Activated naive CD8-positive, alpha-beta T cell (primary cell): Measurements from ENCODE around the gene CD160.
"Not testable (repeated sequence)": the region's sequence is repeated elsewhere in the genome, so short reads cannot be mapped to it uniquely, and the experiment has no call there.

ENCODE experiments used
- H3K27ac Mint-ChIP-seq: one replicate; pipeline ENCODE4 v1.8.0; 2021; ENCODE audit warnings: mixed read lengths
- H3K27me3 Mint-ChIP-seq: one replicate; pipeline ENCODE4 v1.8.0; 2021; ENCODE audit warnings: mixed read lengths
- H3K36me3 Mint-ChIP-seq: one replicate; pipeline ENCODE4 v1.8.0; 2021; ENCODE audit warnings: mixed read lengths
- H3K4me1 Mint-ChIP-seq: one replicate; pipeline ENCODE4 v1.8.0; 2021; ENCODE audit warnings: low read depth, mixed read lengths
- H3K4me3 Mint-ChIP-seq: one replicate; pipeline ENCODE4 v1.8.0; 2021; ENCODE audit warnings: mild to moderate bottlenecking, mixed read lengths
- H3K9me3 Mint-ChIP-seq: one replicate; pipeline ENCODE4 v1.8.0; 2021; ENCODE audit warnings: low read depth, mixed read lengths

CD160 gene

DNA sequence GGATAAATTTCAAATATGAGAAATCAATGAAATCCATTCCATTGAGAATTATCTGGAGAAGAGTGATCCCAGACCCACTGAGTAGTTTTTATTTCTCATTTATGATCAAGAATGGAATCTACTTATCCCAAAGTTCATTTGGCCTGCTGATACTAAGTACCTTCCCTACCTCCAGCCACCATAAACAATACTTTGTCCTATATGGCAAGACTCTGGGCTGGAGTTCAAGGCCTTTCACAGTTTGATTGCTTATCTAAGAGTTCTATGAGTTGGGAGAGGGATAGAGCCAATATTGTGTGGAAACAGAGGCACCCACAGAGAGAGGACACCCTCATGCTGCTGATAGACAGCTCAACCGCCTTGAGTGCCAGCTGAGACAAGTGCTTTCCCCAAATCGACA is 17.2 kb upstream of the CD160 start:
- no peak overlapping the region for H3K4me3 Mint-ChIP-seq
- no peaks in the 10 kb centered on the region for H3K36me3 Mint-ChIP-seq
- no peaks in the 10 kb centered on the region for H3K9me3 Mint-ChIP-seq
- H3K4me1 Mint-ChIP-seq = no peaks in the 10 kb centered on the region
- H3K27ac Mint-ChIP-seq = no peak overlapping the region
- H3K27me3 Mint-ChIP-seq = no peaks in the 10 kb centered on the region

DNA sequence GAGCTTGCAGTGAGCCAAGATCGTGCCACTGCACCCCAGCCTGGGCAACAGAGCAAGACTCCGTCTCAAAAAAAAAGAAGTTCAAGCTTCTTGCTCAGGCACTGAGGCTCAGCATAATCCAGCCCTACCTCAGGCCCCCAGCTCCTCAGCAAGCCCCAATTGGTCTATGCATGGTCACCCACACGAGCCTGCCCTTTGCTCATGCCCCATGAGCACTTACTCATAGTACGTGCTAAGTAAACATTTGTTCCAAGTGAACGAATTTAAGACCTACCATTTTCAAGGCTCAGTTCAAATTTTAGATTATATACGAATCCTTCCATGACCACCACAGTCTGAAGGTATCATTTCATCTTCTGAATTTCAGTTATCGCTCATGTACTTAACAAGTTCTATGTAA is 16.5 kb upstream of the CD160 start:
- Mint-ChIP-seq H3K9me3 (no peaks in the 10 kb centered on the region), H3K27me3 (no peaks in the 10 kb centered on the region), H3K4me1 (no peaks in the 10 kb centered on the region), H3K4me3 (no peak overlapping the region), H3K27ac (no peak overlapping the region), H3K36me3 (no peaks in the 10 kb centered on the region)

DNA sequence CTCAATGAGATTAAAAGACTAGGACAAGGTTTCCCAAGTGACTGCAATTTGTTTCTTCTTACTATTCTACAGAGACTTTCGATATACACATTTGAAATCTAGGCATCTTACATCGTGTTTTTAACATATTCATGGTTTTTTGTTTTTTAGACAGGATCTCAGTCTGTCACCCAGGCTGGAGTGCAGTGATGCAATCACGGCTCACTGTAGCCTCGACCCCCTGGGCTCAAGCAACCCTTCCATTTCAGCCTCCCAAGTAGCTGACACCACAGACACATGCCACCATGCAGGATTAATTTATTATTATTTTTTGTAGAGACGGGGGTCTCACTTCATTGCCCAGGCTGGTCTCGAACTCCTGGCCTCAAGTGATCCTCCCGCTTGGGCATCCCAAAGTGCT is 13.7 kb upstream of the CD160 start:
- H3K9me3 Mint-ChIP-seq = no peaks in the 10 kb centered on the region
- H3K27me3 Mint-ChIP-seq = no peaks in the 10 kb centered on the region
- H3K27ac Mint-ChIP-seq = no peak overlapping the region
- no peaks in the 10 kb centered on the region for H3K4me1 Mint-ChIP-seq
- no peak overlapping the region for H3K4me3 Mint-ChIP-seq
- no peaks in the 10 kb centered on the region for H3K36me3 Mint-ChIP-seq

DNA sequence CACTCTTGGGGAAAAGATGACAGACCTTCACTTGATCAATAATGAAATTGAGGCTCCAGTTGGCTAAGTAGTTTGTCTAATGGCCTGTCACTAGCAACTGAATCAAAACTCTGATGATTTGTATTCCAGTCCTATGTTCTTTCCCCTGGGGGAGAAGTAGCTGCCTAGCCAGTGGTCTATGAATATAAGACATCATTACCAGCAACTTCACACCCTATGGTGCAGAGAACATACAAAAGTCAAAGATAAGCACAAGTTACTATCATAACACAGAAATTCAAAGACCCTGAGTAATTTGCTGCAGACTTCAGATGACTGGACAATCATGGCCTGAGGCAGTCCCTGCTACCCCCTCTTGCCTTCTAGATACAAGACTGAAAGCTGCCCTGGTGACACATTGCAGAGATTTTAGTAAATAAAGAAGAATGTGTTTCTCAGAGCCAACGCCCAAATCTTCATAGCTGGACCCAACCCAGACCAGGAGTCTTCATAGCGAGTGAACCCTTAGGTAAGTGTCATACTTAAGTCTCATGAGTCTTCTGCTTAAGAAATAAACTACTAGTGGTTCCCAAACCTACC is 13.1 kb upstream of the CD160 start:
- H3K4me3 Mint-ChIP-seq = no peak overlapping the region
- H3K4me1 Mint-ChIP-seq = no peaks in the 10 kb centered on the region
- H3K27ac Mint-ChIP-seq = no peak overlapping the region
- H3K9me3 Mint-ChIP-seq = no peaks in the 10 kb centered on the region
- no peaks in the 10 kb centered on the region for H3K27me3 Mint-ChIP-seq
- H3K36me3 Mint-ChIP-seq = no peaks in the 10 kb centered on the region

DNA sequence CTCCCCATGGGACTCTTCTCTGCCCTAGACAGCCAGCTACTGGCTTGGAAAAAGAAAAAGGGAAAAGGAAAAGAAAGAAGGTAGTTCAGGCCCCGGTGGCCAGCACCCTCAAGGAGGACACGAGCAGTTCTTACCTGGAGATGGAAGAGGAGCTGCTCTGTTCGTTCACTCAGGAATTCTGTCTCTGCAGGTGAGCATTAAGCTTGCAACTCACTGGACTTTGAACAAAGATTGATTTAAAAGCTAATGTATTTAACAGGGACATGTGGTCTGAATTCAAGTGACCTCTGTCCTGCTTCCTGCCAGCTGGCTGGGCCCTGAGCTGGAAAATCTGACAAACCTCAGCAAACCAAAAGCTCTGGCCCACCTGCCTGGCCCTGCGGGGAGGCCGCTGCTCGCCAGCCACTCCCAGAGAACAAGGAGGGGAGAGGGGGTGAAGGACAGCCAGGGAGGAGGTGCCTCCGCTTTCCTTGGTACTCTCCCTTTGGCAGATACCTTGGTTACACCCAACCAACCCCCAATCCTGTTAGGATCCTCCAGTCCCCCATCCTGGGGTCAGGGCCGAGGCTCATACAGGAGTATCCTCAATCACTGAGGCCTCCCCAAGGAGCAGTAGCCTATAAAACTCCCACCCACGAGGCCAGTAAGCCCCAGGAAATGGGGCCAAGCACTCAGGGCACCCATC is 12.0 kb upstream of the CD160 start, which contains the start of gene PDZK1:
PDZK1 (minus strand) TSS at position 186 of the 685 bp plus-strand sequence. CDS start 19,347 bp downstream, outside the sequence.
- H3K27ac Mint-ChIP-seq = peak within 1 kb of the TSS; percentile 13
- no peaks in the 10 kb centered on the region for H3K4me1 Mint-ChIP-seq
- no peaks in the 10 kb centered on the region for H3K9me3 Mint-ChIP-seq
- no peaks in the 10 kb centered on the region for H3K36me3 Mint-ChIP-seq
- no peak within 1 kb of the TSS for H3K4me3 Mint-ChIP-seq
- no peaks in the 10 kb centered on the region for H3K27me3 Mint-ChIP-seq

DNA sequence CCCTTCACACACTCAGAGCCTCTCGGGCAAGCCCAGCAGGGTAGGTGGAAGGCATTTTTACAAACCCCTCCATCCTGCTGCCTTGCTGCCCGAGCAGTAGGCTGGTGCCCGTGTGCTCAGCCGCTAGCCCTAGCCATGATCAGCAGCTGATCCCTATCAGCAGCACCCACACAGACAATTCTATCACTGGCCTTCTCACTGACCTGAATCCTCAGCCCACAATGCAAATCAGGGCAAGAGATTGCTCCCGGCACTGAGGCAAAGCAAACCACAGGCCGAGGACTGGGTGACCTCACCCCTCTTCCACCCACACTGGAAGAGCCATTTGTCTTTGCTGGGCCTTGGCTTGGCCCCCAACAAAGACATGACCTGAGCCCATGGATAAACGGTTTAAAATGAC is 11.2 kb upstream of the CD160 start:
- Mint-ChIP-seq H3K27ac (peak overlapping the region; percentile 13), H3K27me3 (no peaks in the 10 kb centered on the region), H3K4me1 (no peaks in the 10 kb centered on the region), H3K4me3 (no peak overlapping the region), H3K9me3 (no peaks in the 10 kb centered on the region), H3K36me3 (no peaks in the 10 kb centered on the region)

DNA sequence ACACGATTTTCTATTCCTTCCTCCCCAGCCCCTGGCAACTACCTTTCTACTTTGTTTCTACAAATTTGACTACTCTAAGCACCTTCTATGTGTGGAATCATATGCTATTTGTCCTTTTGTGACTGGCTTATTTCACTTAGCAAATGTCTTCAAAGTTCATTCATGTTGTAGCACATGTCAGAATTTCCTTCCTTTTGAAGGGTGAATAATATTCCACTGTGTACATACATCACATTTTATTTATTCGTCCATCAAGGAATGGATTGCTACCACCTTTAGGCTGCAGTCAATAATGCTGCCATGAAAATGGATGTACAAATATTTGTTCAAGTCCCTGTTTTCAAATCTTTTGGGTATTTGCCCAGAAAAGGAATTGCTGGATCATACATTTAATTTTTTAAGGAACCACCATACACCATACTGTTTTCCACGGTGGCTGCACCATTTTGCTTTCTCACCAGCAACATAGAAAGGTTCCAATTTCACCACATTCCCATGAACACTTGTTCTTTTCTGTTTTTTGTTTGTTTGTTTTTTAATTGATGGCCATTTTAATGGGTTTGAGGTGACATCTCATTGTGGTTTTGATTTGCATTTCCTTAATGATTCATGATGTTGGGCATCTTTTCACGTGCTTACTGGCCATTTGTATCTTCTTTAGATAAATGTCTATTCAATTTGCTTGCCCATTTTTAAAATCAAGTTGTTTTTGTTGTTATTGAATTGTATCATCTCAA is 8.8 kb upstream of the CD160 start:
- H3K27ac Mint-ChIP-seq = no peak overlapping the region
- no peaks in the 10 kb centered on the region for H3K9me3 Mint-ChIP-seq
- no peaks in the 10 kb centered on the region for H3K27me3 Mint-ChIP-seq
- H3K4me1 Mint-ChIP-seq = no peaks in the 10 kb centered on the region
- no peaks in the 10 kb centered on the region for H3K36me3 Mint-ChIP-seq
- H3K4me3 Mint-ChIP-seq = no peak overlapping the region

DNA sequence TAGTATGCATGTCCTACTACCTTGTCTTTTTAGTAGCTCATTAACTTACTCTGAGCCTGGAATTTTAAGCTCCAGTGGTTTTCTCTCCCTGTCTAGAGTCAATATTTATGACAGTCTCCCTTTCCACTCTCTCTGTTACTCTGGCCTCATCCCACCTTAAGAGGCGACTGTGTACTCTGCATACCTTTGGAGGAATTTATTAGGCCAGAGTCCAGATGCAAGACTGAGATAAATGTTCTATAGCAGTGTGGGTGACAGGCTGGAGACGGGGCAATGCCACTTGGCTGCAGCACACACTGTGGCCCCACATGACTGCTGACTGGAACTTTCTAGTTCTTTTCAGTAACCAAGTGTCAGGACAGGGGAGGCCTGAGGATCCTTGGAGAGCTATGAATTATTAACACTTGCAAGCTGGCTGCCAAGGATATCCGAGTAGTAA is 8.1 kb upstream of the CD160 start:
- H3K4me1 Mint-ChIP-seq = no peaks in the 10 kb centered on the region
- no peak overlapping the region for H3K27ac Mint-ChIP-seq
- H3K9me3 Mint-ChIP-seq = no peaks in the 10 kb centered on the region
- no peak overlapping the region for H3K4me3 Mint-ChIP-seq
- no peaks in the 10 kb centered on the region for H3K36me3 Mint-ChIP-seq
- no peaks in the 10 kb centered on the region for H3K27me3 Mint-ChIP-seq

DNA sequence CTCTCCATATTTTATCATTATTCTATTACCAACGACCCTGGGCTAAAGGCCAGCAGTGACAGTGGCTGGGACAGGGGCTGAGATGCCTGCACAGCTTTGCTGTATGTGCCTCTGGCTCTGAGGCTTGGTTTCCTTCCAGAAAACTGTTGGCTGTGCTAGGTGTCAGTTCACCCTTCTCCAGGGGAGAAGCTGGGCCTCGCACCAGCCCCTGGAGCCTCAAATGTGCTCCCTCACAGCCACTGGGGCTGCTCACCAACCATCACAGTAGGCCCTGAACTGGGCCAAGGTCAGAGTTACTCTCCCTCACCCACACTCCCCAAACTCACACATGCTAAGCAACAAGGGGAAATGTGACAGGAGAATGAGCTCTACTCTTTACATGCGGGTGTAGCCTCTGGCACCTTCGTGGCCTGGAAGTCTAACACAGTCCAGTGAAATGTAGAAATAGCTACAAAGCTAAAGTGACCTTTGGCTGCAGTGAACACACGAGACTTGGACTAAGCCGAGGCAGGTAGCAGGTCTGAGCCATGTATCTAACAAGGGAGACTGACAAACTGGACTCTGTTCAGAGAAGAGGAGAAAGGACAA is 4.7 kb upstream of the CD160 start:
- Mint-ChIP-seq H3K27me3 (no peaks in the 10 kb centered on the region), H3K4me1 (peaks cover 8% of the 10 kb centered on the region), H3K9me3 (no peaks in the 10 kb centered on the region), H3K4me3 (no peak overlapping the region), H3K36me3 (no peaks in the 10 kb centered on the region), H3K27ac (no peak overlapping the region)

DNA sequence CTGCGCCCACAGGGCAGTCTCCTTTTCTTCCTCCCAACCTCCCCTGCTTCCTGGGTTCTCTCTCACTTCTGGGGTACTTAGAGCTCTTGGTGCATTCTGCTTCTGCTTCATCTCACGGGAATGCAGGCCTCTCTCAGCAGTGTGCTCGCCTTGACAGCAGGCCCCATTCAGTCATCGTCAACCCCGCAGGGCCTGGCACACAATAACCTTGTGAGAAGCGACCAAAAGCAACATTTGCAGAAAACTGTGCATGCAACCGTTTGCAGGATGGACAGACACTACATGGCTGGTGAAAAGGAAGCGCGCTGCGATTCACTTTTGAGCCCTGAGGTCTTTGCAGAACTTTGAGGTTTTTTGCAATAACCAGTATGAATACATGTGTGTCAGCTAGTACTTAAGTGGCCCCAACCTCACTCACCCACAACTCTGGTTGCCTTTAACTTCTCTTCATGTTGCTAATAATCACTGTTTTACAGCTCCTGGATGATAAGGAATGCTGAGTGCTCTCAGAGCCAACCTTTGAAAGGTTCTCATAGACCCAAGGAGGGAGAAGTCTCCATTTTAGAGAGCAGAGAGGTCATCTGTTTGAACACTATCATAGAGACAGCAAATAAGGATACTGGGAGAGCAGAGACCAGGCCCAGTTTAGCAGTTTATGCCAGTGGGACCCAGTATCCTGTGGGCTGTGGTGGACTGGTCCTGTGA is 2.5 kb upstream of the CD160 start:
- Mint-ChIP-seq H3K4me1 (peaks cover 26% of the 10 kb centered on the region), H3K9me3 (no peaks in the 10 kb centered on the region), H3K27ac (no peak overlapping the region), H3K4me3 (no peak overlapping the region), H3K27me3 (peaks cover 5% of the 10 kb centered on the region), H3K36me3 (no peaks in the 10 kb centered on the region)

DNA sequence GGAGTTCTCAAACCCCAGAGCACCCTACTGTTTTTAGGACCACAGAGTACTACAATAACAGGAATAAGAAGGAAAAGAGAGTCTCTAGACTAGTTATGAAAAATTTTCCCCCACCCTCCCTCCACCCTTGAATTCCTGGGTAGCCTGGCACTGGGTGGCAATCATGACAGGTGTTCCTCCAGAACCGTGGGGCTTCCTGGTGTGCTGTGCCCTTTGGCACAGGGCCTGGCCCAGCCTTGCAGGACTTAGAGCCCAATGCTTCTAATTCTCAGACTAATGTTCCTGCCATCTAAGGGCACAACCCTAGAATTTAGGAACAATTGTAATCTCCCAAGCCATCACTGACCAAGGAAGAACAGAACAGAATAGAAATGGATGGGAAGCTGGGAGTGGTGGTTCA is 1.5 kb upstream of the CD160 start:
- H3K4me1 Mint-ChIP-seq = peaks cover 26% of the 10 kb centered on the region
- H3K4me3 Mint-ChIP-seq = no peak overlapping the region

DNA sequence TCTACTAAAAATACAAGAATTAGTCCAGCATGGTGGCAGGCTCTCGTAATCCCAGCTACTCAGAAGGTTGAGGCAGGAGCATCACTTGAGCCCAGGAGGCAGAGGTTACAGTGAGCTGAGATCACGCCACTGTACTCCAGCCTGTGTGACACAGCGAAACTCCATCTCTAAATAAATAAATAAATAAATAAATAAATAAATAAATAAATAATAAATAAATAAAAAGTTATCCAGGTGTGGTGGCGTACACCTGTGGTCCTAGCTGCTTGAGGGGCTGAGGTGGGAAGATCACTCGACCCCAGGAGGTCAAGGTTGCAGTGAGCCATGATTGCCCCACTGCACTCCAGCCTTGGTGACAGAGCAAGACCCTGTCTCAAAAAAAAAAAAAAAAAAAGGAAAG is 834 bp upstream of the CD160 start:
- Mint-ChIP-seq H3K27me3 (peaks cover 13% of the 10 kb centered on the region), H3K4me1 (peaks cover 26% of the 10 kb centered on the region)
- H3K4me3 Mint-ChIP-seq, H3K36me3 Mint-ChIP-seq, H3K9me3 Mint-ChIP-seq, H3K27ac Mint-ChIP-seq: not testable (repeated sequence)

More for the DNA sequence above, 1.5 kb upstream of the CD160 start:
- Mint-ChIP-seq H3K27ac (no peak overlapping the region), H3K27me3 (peaks cover 11% of the 10 kb centered on the region), H3K9me3 (no peaks in the 10 kb centered on the region), H3K36me3 (no peaks in the 10 kb centered on the region)

DNA sequence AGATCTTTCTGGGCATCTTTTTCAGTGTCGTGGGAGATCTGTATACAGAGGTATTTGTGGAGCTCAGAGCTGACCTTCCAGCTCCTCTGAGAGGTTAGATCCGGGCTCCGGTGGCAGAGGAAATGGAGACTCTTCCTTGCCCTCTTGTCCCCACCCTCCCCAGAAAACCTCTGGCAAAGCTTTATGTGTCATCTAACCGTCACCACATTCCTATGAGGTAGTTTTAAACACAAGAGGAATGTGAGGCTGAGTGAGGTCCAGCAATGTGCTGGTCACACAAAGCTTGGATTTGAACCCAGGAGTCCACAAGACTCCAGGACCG is 1.2 kb downstream of the CD160 start:
- Mint-ChIP-seq H3K4me3 (peak overlapping the region; percentile 78), H3K27ac (no peak overlapping the region)

DNA sequence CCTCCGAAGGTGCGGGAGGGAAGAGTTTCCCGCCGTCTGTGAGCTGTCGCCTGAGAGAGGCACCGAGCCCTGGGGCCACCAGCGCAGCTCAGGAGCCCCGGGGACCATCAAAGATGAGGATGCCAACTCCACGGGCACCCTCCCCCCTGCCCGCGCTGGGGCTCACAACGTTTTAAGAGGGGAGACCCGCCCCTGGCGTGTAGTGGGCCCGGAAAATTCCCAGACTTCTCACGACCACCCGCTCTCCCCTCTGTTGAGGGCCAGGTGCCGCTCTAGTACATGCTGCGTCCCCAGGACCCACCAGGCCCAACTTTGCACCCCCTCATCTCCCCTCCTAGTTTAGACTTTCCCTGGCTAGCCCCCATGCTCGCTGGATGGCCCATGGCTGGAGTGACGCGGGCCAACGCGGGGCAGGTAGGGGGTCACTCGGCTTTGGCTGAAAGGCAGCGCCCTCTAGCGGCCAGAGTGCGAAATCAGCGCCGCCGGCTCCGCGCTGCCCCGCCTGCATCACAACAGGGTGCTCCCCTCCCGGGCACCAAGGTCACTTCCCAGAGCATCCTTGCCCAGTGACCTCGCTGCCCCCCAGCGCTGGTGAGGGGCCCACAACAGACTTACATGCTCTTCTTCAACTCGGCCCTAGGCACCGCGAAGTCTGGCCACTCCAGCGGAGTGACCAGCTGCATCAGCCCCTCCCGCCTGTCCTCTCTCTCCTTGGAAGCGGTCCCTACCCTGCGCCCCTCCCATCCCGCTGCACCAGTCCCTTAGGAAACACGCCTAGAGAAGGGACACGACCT is 1.8 kb downstream of the CD160 start:
- peaks cover 26% of the 10 kb centered on the region for H3K4me1 Mint-ChIP-seq
- H3K4me3 Mint-ChIP-seq = peak overlapping the region; percentile 78
- H3K36me3 Mint-ChIP-seq = no peaks in the 10 kb centered on the region
- H3K9me3 Mint-ChIP-seq = no peaks in the 10 kb centered on the region
- peak overlapping the region; percentile 22 for H3K27ac Mint-ChIP-seq
- peaks cover 13% of the 10 kb centered on the region for H3K27me3 Mint-ChIP-seq

More for the DNA sequence above, 1.2 kb downstream of the CD160 start:
- Mint-ChIP-seq H3K4me1 (peaks cover 26% of the 10 kb centered on the region), H3K9me3 (no peaks in the 10 kb centered on the region), H3K36me3 (no peaks in the 10 kb centered on the region), H3K27me3 (peaks cover 13% of the 10 kb centered on the region)
